Endometrium (tissue), 2 donors: ENCODE measurements around the gene TMEM253.

Experiments used
- FAIRE-seq: peaks from 2 replicates; lab custom pipeline; 2012; peaks lifted over from hg19 to GRCh38; lab: Jason Lieb, UNC
- donor health status: control.
- donor health status: control.

TMEM253 gene

DNA sequence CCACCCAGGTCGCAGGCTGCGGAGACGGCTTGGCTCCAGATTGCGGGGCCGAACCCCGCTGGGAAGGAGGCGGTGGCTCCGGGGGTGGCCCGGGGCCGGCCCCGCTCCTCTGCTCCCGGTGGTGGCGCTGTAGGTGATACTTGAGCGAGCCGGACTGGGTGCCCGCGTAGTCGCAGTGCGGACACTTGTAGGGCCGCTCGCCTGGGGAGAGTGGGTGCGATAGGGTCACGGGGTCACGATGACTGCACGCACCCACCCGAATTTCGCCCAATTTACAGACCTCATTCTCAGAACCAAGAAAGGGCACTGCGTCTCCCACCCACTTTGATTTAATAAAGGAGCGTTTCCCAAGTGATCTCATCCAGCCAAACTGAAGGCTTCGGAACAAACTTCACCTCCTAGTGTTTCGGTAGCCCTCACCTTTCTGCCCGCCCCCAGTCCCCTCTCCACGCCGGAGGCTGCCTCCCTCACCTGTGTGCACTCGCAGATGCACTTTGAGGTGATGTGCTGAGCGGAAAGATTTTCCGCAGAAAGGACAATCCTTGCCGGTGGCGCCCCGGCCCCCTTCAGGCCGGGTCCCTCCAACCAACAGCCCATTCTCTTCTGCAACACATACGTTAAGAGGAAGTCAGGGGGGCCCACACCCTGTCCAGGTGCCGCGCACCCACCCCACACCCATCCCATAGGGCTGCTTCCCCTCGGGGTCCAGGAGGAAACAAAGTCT lies 9.8 kb upstream of the TMEM253 start:
- no peak for FAIRE-seq

DNA sequence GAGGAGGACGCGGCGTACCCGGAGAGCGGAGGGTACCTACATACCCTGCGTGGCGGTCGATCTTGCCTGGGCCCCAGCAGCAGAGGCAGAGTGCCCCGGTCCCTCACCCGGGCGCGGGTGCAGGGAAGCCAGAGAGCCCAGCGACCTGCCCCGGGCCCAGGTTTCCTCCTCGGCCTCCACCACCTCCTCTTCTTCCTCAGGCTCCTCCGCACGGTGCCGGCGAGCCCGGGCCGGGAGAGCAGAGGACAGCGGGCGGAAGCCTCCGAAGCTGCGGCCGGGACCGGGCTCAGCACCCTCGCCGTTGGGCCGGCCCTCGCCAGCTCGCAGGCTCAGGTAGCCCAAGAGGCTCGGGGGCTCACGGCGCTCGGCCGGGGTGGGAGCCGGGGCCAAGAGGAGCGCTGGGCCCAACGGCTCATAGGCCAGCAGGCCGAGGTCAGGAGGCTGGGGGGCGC lies 9.0 kb upstream of the TMEM253 start:
- no peak for FAIRE-seq

DNA sequence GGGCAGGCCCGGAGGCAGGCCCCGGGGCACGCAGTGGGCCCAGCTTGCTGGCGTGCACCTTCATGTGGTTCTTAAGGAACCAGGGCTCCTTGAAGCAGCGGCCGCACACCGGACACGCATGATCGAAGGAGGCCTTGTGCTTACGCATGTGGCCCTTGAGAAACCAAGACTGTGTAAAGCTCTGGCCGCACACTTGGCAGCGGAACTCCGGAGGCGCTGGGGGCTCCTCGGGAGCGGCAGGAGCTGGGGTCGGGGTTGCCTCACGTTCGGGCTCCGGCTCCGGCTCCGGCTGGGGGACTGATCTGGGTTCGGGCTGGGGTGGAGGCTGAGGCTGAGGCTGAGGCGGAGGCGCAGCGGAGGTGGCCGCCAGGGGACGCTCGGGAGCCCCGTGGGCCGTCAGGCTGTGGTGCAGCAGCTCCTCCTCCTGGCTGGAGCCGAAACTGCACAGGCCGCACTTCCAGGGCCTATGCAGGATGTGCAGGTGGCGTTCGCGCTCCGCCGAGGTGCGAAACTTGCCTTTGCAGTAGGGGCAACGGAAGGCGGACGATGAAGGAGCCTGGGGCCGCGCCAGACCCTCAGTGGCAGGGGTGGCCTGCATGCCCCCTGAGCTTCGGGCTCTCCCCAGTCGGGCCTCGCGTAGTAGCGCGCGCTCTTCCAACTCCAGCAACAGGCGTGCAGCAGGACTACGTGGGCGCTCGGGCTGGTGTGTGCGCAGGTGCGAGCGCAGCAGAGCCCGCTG lies 8.4 kb upstream of the TMEM253 start:
- FAIRE-seq: no peak

DNA sequence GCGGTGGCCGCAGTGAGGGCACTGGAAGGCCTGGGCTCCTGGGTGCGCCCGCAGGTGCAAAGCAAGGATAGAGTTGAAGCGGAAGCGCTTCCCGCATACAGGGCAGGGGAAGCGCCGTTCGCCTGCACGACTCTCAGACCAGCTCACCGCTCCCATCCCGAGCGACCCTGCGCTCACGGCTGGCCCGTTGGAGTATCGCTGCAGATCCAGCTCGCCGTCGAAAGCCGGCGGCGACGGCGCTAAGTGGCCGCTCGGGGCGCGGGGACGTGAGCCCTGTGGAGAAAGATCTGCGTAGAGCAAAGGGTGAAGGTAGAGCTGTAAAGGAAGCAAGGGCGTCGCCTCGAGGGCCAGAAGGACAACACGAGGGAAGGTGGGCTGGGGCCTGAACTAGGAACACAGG lies 7.8 kb upstream of the TMEM253 start:
- no peak for FAIRE-seq

DNA sequence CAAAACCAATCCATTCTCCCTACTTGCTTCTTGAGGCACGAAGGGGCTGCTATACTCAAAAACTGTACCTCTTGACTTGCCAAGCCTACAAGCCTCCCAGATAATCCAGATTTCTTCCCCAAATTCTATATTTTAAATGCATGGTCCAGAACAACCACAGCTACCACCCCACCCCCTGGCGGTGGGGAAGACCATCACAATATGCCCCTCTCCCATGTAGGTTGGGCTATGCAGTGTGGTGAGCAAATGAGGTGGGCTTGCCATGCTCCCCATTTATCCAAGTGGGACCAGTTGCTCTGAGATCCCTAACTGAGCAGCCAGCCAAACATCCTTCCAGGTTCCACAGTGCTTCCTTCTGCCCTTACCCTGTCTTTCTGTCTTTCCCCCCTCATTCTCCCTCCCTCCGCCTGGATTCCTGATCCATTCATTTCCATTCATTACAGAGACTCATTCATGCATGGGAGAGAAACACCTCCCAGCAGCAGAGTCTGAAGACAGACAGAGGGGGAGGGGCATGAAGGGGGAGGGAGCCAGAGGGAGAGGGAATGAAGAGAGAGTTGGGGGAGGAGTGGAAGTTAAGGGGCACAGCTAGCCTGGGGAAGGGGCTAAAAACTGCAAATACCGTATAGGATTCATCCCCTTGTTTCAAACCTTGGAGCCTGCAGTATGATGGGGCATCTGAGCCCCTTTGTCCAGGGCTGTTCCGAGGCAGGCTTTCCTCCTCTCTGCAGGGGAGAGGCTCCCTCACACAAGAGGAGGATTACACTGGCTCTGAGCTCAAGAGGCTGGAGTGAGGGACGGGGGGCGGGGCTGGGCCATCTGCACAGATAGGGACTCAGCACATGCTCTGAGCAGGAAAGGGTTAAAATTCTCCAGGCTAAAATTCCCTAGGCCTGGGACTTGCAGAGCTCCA lies 6.8 kb upstream of the TMEM253 start:
- FAIRE-seq: no peak

DNA sequence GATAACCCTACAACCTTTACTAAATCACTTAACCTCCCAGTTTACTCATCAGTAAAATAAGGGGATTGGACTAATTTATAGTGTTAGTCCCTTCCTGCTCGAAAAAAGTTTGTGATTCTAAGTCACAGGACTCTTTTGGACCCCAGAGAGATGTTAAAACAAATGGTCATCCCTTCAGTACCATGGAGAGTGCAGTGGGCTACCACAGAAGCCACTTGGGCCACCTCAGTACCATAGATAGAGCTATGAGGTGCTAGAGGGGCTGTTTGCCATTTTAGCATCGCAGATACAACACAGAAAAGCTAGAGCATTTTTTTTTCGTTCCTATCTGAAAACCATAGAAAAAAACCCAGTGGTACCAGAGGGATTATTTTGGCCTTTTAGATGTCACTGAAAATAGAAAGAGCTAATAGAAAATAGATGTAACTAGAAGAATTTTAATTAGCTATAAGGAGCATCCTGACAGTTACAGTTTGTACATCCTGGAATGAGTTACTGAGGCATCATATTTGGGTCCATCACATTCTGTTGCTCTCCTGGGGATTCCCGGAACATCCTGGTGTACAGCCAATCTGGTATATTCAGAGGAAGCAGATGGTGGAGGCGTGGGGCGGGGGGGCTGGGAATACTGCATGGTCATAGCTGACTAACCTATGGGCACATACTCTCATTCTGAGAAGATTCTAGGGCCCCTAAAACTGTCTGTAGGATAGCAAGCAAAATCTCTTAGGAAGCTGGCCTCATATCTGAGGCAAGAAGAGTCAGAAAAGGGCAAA lies 5.2 kb upstream of the TMEM253 start:
- no peak for FAIRE-seq

DNA sequence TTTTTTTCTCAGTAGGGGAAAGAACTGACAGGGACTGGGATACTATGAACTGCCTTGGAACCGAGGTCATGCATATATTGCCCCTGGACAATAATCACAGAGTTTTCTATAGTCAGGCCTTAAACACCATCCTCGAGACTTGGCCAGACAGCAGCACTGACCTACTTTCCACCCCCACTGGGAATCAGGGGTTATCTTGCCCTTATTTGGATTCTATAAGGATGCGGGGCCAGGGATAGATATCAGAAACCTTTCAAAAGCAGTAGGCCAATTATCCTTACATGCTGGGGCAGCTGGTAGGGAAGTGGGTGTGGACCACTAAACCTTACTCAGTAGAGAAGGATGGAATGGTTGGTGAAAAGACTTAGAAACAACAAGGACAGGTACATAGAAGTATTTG lies 4.4 kb upstream of the TMEM253 start:
- no peak for FAIRE-seq

DNA sequence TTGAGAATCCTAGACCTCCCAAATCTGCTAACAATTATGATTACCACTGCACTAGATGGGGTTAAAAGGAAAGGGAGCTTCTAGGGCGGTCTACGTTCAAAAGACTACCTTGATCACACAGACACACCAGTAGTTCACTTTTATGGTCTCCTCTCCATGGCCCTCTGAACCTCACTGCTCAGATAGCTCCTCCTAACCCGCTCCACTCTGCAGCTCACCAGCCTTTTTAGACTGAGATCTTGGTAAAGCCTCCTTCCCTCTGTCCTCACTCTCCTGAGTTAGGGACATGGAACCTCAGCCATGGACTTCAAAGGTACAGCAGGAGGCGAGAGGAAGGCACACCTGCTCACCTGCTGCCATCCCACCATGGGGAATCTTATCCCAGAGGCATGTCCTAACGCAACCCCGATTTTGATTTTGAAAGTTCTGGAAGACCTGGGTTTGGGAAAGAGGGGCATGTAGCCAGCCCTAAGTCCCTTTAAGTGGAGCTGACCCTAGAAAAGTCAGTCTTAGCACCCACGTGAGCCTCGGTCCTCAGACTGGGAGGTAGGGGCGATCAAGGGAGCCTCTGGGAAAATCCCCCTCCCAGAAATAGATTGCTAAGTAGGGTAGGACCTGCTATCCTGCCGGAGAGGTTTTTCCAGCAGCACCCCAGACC lies 3.8 kb upstream of the TMEM253 start:
- no peak for FAIRE-seq

DNA sequence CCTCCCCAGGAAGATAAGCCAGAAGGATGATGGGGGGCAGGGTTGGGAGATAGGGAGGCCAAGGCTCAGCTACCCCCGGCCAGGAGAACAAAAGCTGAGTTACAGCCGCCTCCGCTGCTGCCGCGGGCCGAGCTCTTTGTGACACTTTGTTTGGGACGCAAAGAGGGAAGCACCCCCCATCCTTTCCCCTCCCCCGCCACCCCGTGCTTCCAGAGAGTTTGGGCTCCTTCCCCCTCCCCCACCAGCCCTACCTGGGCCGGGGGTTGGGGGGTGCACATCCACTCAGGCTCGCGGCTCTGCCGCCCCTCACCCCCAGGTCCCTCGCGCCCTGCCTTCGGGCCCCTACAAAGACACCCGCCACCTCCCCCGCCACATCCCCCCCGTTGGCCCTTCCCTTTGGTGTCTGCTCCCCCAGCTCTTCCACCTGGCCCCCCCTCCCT lies 3.2 kb upstream of the TMEM253 start:
- no peak for FAIRE-seq

DNA sequence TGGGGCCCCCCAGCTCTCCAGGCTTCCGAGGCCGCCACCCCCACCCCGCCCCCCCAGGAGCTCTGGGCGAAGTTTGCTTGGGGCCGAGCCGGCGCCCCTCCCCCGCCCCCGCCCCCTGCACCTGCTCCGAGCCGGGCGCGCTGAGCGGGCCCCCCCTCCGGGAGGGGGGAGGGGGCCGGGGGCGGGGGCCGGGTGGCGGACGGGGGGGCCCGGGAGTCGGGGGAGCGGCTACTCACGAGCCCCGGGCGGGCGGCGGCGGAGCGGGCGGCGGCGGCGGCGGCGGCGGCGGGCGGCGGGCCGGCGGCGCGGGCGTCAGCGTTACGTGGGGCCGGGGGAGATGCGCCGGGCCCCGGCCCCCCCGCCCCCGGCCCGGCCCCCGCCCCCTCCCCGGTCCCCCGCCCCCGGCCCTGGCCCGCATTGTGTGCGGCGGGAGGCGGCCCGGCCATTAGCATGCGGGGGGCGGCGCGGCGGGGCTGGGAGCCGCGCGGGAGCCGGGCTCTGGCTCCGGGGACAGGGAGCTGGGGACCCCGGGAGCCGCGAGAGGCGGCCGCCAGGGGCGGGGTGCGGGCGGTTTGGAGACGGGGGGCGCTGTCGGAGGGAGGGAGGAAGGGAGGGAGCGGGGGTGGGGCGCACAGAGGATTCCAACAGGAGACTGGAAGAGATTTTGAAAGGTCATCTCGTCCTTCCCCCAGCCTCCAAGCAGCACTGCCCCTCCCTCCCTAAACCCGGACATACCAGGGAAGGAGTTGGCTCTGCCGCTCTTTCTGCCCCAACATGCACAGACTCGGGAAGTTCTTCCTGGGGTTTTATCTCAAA lies 2.6 kb upstream of the TMEM253 start, which contains the start of gene ZNF219:
Gene ZNF219 (minus strand): TSS at position 580 of the 816 bp plus-strand sequence. CDS start 5,064 bp downstream, outside the sequence.
- FAIRE-seq: no peak

DNA sequence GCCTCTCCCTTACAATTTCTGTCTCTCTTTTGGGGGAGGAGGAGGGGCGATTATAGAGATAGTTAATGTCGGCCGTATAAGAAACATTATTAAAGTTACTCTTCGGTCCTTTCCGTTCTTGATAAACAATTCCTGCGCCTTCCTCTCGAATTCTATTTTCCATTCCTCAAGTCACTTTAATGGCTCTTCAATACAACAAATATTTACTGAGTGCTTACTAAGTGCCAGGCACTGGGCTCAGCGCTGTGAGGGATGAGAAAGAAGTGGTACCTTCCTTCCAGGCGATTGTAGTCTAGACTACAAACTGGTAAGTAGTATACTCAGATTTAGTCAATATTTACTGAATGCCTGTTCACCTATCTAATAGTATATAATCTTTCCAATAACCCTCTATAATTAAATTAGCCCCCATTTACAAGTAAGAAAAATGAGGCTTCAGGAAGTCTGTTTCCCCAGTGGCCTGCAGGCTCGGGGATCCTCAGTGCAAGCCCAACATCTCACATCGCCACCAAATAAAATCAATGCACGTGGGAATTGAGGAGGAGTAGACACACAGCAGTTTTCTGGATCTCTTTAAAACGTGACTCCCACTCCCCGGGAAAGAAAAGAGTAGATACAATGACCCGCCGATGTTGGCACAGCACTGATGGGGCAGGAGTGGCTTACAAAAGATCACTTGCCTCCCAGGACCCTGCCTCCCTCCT lies 1.8 kb upstream of the TMEM253 start:
- no peak for FAIRE-seq

DNA sequence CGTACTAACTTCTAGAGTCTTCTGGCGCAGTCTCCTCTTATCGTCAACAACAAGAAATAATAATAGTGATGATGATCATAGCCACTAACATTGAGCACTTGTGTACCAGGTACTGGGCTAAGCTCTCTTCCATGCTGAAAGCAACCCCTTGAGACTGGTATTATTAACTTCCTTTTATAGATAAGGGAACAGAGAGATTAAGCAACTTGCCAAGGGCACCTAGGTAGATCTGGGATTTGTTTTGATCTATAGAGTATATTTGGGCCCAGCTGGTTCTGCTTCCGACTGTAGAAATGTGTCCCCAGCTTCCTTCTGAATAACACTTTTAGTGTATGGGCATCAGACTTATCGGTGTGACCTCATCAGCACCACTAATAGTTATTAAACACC lies 1.3 kb upstream of the TMEM253 start:
- FAIRE-seq: no peak

DNA sequence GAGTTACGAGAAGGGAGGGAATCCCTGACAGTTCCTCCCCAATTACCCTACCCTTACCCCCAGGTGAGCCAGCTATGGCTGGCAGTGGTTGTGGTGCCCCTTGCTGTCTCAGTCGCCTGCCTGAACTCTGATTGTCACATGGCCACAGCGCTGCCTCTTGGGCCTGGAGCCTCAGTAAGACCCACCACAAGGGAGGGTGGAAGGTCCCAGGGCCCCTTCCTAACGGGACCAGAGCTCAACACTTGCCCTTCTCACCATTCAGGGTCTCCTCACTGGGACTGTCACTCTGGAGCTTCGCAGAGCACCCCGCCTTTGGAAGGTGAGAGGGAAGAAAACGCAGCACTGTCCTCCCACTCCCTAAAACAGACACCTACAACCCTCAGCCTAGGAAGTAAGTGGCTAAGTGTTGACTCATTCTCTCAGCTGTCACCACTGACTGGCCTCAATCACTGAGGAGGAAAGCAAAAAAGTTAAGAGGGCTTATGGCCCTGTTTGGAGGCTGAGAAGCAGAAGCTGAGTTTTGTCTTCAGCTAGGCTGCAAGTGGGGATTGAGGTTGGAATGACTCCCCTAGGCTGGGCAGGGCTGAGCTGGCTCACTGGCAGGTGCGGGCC lies 1.0 kb downstream of the TMEM253 start:
- no peak for FAIRE-seq

DNA sequence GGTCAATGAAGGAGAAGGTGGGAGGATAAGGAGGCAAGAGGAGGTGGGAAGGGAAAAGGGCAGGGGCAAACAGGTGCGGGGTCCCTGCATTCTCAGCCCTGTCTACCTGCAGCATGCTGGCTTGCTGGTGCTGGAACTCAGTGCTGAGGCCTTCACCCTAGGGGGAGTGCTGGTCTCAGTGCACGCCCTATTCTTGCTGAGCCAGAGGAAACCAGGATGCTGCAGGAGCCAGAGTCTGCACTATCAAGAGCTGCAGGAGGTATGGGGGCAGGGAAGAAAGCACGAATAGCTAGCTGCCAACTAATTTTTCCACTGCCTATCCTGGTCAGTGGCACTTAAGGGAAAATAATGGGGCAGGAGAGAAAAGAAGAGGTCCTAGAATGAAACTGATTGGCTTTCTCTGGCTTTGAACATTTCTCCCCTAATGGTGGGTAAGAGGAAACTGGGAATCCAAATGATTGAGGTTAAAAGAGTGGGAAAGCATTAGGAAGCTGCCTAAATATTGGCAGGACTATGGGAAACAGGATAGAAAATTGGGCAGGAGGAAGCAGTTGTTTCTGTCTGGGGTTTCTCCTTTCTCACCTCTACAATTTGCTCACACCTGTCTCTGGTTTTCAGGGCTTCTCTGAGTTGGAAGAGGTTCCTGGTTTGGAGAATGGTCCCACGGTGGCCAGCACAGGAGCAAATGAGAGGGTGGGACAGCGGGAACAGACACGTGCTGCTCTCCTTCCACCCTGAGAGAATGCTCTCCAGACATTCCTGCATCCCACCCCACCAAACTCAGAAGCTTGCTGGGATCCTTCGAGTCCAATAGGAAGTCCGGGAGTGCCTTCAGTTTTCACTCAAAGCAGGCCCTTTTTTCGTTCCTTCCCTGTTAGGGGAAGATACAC lies 1.9 kb downstream of the TMEM253 start:
- no peak for FAIRE-seq

DNA sequence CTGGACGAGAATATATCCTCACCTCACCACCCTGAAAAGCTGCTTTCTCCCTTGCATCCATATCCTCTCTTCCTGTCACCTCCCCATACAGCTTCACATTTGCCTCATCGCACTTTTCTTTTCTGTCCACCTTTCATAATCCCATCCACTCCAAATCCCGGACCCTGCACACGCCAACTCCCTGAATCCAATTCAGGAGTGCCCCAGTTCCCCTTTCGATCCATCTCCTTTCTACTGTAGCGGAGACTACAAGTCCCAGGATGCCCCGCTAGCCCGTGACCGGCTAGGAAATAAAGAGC lies 2.5 kb downstream of the TMEM253 start:
- no peak for FAIRE-seq

DNA sequence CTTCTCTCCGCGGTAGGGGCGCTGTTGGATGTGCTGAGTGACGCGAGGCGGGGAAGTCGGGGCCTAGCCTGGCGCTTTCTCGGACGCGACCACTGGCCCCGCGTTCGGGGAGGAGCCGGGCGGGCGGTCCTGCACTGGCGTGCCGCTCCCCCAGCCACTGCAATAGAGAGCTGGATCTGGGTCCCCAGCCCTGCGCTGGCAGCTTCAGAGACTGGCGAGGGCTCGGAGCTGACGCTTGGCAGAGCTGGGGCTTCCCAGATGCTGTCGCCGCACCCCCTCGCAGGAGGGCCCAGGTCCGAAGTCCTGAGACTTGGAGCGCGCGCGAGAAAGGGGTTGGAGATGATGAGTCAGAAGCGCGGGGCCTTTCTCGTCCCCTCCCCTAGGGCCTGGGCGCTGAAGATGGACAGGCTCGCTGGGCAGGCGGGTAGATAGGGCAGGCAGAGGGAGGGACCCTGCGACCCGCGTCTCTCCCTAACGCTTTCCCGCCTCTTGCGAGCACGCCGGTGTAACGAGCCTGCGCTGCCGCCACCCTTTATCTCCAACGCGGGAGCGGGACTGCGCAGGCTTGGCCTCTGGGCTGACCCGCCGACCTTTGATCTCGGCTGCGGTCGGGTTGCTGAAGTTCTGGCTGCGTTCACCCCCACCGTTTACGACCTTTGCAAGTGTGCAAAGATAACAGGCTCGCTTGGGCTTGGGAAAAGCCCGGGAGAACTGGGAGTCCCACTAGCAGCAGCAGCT lies 3.0 kb downstream of the TMEM253 start:
- FAIRE-seq: no peak

DNA sequence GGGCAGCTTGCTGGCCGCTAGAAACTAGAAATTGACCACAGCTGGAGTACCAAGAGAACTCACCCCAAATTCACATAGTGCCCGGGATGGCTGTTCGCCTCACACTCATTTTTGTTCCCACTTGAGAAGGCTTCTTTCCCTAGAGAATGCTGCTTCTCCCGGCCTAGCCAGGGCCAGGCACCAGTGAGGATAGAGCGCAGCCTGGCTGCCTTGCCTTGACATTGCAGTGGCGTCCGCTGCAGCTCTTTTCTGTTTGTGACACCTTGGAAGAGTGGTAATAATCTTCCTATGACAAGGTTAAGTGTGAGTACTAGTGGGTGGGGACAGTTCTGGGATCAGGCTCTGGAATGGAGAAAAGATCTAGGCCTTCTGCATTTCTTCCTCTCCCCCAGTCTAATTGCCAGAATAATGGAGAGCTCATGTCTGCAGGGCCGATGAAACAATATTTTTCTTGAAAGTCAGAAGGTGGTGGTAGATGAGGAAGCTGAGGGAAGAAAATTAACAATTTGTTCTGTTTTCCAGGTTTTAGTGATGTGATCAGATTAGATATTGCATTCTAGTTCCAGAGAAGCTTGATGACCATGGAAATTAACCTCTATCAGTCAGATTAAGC lies 3.7 kb downstream of the TMEM253 start:
- no peak for FAIRE-seq
